ENCODE results near the gene ZNF444.

- TF ChIP-seq, protein P1, sequence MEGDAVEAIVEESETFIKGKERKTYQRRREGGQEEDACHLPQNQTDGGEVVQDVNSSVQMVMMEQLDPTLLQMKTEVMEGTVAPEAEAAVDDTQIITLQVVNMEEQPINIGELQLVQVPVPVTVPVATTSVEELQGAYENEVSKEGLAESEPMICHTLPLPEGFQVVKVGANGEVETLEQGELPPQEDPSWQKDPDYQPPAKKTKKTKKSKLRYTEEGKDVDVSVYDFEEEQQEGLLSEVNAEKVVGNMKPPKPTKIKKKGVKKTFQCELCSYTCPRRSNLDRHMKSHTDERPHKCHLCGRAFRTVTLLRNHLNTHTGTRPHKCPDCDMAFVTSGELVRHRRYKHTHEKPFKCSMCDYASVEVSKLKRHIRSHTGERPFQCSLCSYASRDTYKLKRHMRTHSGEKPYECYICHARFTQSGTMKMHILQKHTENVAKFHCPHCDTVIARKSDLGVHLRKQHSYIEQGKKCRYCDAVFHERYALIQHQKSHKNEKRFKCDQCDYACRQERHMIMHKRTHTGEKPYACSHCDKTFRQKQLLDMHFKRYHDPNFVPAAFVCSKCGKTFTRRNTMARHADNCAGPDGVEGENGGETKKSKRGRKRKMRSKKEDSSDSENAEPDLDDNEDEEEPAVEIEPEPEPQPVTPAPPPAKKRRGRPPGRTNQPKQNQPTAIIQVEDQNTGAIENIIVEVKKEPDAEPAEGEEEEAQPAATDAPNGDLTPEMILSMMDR (IDR thresholded peaks at IDR 0.05): no peak
- TF ChIP-seq POLR2A (IDR thresholded peaks at IDR 0.05) (no peak), POLR2AphosphoS5 (IDR thresholded peaks at IDR 0.05; ENCODE audit: insufficient read depth in 1 of 2, low read depth in 1 of 2) (no peak)
Measured at GRCh38 chr19:56199687-56200086, 58.6 kb downstream of the ZNF444 start.
